ENCODE data around the gene RPL31.
A peak's percentile ranks its signal among the peaks of the same experiment; 100 is the strongest.

Gene RPL31

GRCh38 chr2:100993294-100993693, 8.8 kb upstream of the RPL31 start:
- Histone ChIP-seq H3K36me3 (replicated peaks in 1 of 2; ENCODE audit: control insufficient read depth in 2 of 2, insufficient read depth in 2 of 2, low read length in 2 of 2) (no peaks in the 10 kb centered on the region), H3K4ac (ENCODE audit: low read length) (no peak overlapping the region), H3K14ac (ENCODE audit: low read length) (no peak overlapping the region), H3K4me2 (ENCODE audit: insufficient read depth, low read length, poor library complexity, severe bottlenecking) (no peak overlapping the region), H3K9ac (ENCODE audit: low read depth, low read length, poor library complexity) (no peak overlapping the region), H2BK15ac (ENCODE audit: low read length) (no peak overlapping the region), H3K79me1 (ENCODE audit: low read depth, low read length) (no peaks in the 10 kb centered on the region), H3K27me3 (ENCODE audit: control insufficient read depth in 3 of 3, insufficient read depth in 3 of 3, low read depth in 1 of 3, low read length in 3 of 3) (peaks cover 0 to 20% (median 0%) of the 10 kb centered on the region in 3 experiments), H4K91ac (ENCODE audit: low read depth, low read length, poor library complexity) (no peak overlapping the region), H3K4me1 (ENCODE audit: control insufficient read depth in 2 of 2, insufficient read depth in 1 of 2, low read depth in 1 of 2, low read length in 2 of 2) (no peaks in the 10 kb centered on the region), H3K4me3 (ENCODE audit: low read length in 2 of 2) (no peak overlapping the region), H4K8ac (ENCODE audit: low read depth, low read length) (no peak overlapping the region), H2AFZ (ENCODE audit: low read length) (no peak overlapping the region), H2BK5ac (ENCODE audit: low read length) (no peak overlapping the region), H3K18ac (ENCODE audit: low read length) (peak overlapping the region; percentile 65), H3K27ac (replicated peaks; ENCODE audit: low read length) (no peak overlapping the region), H3K23ac (ENCODE audit: low read depth, low read length, poor library complexity) (no peak overlapping the region), H2BK120ac (ENCODE audit: low read depth, low read length) (no peak overlapping the region), H3K9me3 (replicated peaks in 1 of 2; ENCODE audit: control insufficient read depth in 2 of 2, insufficient read depth in 1 of 2, low read depth in 1 of 2, low read length in 2 of 2) (no peaks in the 10 kb centered on the region), H2AK5ac (ENCODE audit: low read depth, low read length) (no peak overlapping the region), H2BK12ac (ENCODE audit: low read length) (no peak overlapping the region)
- WGBS, 2 donors (ENCODE audit: extremely low coverage in 2 of 2, insufficient read length in 2 of 2, insufficient replicate concordance in 1 of 2), result no CpG with 5 or more reads among the region's 17 CpGs
- DNase-seq (ENCODE audit: low spot score), result no peak

- Histone ChIP-seq H2BK15ac (ENCODE audit: low read length) (peak overlapping the region; percentile 18), H2BK120ac (ENCODE audit: low read depth, low read length) (no peak overlapping the region), H3K4me2 (ENCODE audit: insufficient read depth, low read length, poor library complexity, severe bottlenecking) (no peak overlapping the region), H2BK12ac (ENCODE audit: low read length) (no peak overlapping the region), H3K9me3 (replicated peaks in 1 of 2; ENCODE audit: control insufficient read depth in 2 of 2, insufficient read depth in 1 of 2, low read depth in 1 of 2, low read length in 2 of 2) (no peaks in the 10 kb centered on the region), H3K4ac (ENCODE audit: low read length) (no peak overlapping the region), H2BK5ac (ENCODE audit: low read length) (no peak overlapping the region), H3K18ac (ENCODE audit: low read length) (no peak overlapping the region), H2AFZ (ENCODE audit: low read length) (no peak overlapping the region), H3K23ac (ENCODE audit: low read depth, low read length, poor library complexity) (no peak overlapping the region), H3K4me1 (ENCODE audit: control insufficient read depth in 2 of 2, insufficient read depth in 1 of 2, low read depth in 1 of 2, low read length in 2 of 2) (no peaks in the 10 kb centered on the region), H3K4me3 (ENCODE audit: low read length in 2 of 2) (no peak overlapping the region), H3K79me1 (ENCODE audit: low read depth, low read length) (no peaks in the 10 kb centered on the region), H3K36me3 (replicated peaks in 1 of 2; ENCODE audit: control insufficient read depth in 2 of 2, insufficient read depth in 2 of 2, low read length in 2 of 2) (no peaks in the 10 kb centered on the region), H3K9ac (ENCODE audit: low read depth, low read length, poor library complexity) (no peak overlapping the region), H3K27me3 (ENCODE audit: control insufficient read depth in 3 of 3, insufficient read depth in 3 of 3, low read depth in 1 of 3, low read length in 3 of 3) (peaks cover 0 to 14% (median 0%) of the 10 kb centered on the region in 3 experiments), H3K27ac (replicated peaks; ENCODE audit: low read length) (no peak overlapping the region), H2AK5ac (ENCODE audit: low read depth, low read length) (no peak overlapping the region), H4K8ac (ENCODE audit: low read depth, low read length) (no peak overlapping the region), H4K91ac (ENCODE audit: low read depth, low read length, poor library complexity) (no peak overlapping the region), H3K14ac (ENCODE audit: low read length) (no peak overlapping the region)
- no peak for DNase-seq (ENCODE audit: low spot score)
- WGBS, 2 donors (ENCODE audit: extremely low coverage in 2 of 2, insufficient read length in 2 of 2, insufficient replicate concordance in 1 of 2), result no CpG with 5 or more reads among the region's 28 CpGs
Measured at GRCh38 chr2:100995309-100996075, 6.6 kb upstream of the RPL31 start.

GRCh38 chr2:100997509-100998234, 4.4 kb upstream of the RPL31 start:
- H3K23ac ChIP-seq (ENCODE audit: low read depth, low read length, poor library complexity), result no peak overlapping the region
- no peak overlapping the region for H2BK5ac ChIP-seq (ENCODE audit: low read length)
- peaks cover 5% of the 10 kb centered on the region for H3K79me1 ChIP-seq (ENCODE audit: low read depth, low read length)
- H3K4ac ChIP-seq (ENCODE audit: low read length), result no peak overlapping the region
- H2AK5ac ChIP-seq (ENCODE audit: low read depth, low read length), result no peak overlapping the region
- no peak overlapping the region for H3K18ac ChIP-seq (ENCODE audit: low read length)
- peaks cover 0 to under 1% of the 10 kb centered on the region in 2 donors for H3K36me3 ChIP-seq (replicated peaks in 1 of 2; ENCODE audit: control insufficient read depth in 2 of 2, insufficient read depth in 2 of 2, low read length in 2 of 2)
- no peak overlapping the region for H4K8ac ChIP-seq (ENCODE audit: low read depth, low read length)
- H2BK15ac ChIP-seq (ENCODE audit: low read length), result no peak overlapping the region
- no peak overlapping the region for H4K91ac ChIP-seq (ENCODE audit: low read depth, low read length, poor library complexity)
- peaks cover 0 to 7% (median 0%) of the 10 kb centered on the region in 3 experiments for H3K27me3 ChIP-seq (ENCODE audit: control insufficient read depth in 3 of 3, insufficient read depth in 3 of 3, low read depth in 1 of 3, low read length in 3 of 3)
- H3K9ac ChIP-seq (ENCODE audit: low read depth, low read length, poor library complexity), result no peak overlapping the region
- H2AFZ ChIP-seq (ENCODE audit: low read length), result no peak overlapping the region
- no peak overlapping the region for H2BK12ac ChIP-seq (ENCODE audit: low read length)
- no CpG with 5 or more reads among the region's 5 CpGs for WGBS, 2 donors (ENCODE audit: extremely low coverage in 2 of 2, insufficient read length in 2 of 2, insufficient replicate concordance in 1 of 2)
- no peak overlapping the region for H3K4me3 ChIP-seq (ENCODE audit: low read length in 2 of 2)
- DNase-seq (ENCODE audit: low spot score), result no peak
- peaks cover 3 to 4% of the 10 kb centered on the region in 2 donors for H3K9me3 ChIP-seq (replicated peaks in 1 of 2; ENCODE audit: control insufficient read depth in 2 of 2, insufficient read depth in 1 of 2, low read depth in 1 of 2, low read length in 2 of 2)
- no peak overlapping the region for H3K14ac ChIP-seq (ENCODE audit: low read length)
- H2BK120ac ChIP-seq (ENCODE audit: low read depth, low read length), result no peak overlapping the region
- H3K4me1 ChIP-seq (ENCODE audit: control insufficient read depth in 2 of 2, insufficient read depth in 1 of 2, low read depth in 1 of 2, low read length in 2 of 2), result peaks cover 4% of the 10 kb centered on the region in 2 donors
- H3K27ac ChIP-seq (replicated peaks; ENCODE audit: low read length), result no peak overlapping the region
- no peak overlapping the region for H3K4me2 ChIP-seq (ENCODE audit: insufficient read depth, low read length, poor library complexity, severe bottlenecking)

GRCh38 chr2:100998235-100998573, 3.9 kb upstream of the RPL31 start:
- Histone ChIP-seq H3K4me2 (ENCODE audit: insufficient read depth, low read length, poor library complexity, severe bottlenecking) (no peak overlapping the region), H3K4me3 (ENCODE audit: low read length in 2 of 2) (no peak overlapping the region), H3K9ac (ENCODE audit: low read depth, low read length, poor library complexity) (no peak overlapping the region), H4K91ac (ENCODE audit: low read depth, low read length, poor library complexity) (no peak overlapping the region), H3K27ac (replicated peaks; ENCODE audit: low read length) (no peak overlapping the region), H2BK120ac (ENCODE audit: low read depth, low read length) (no peak overlapping the region), H3K4ac (ENCODE audit: low read length) (no peak overlapping the region), H2AK5ac (ENCODE audit: low read depth, low read length) (no peak overlapping the region), H3K9me3 (replicated peaks in 1 of 2; ENCODE audit: control insufficient read depth in 2 of 2, insufficient read depth in 1 of 2, low read depth in 1 of 2, low read length in 2 of 2) (peaks cover 3 to 4% of the 10 kb centered on the region in 2 donors), H2BK15ac (ENCODE audit: low read length) (no peak overlapping the region), H2BK5ac (ENCODE audit: low read length) (no peak overlapping the region), H3K4me1 (ENCODE audit: control insufficient read depth in 2 of 2, insufficient read depth in 1 of 2, low read depth in 1 of 2, low read length in 2 of 2) (peaks cover 4 to 6% of the 10 kb centered on the region in 2 donors), H2BK12ac (ENCODE audit: low read length) (no peak overlapping the region), H3K23ac (ENCODE audit: low read depth, low read length, poor library complexity) (no peak overlapping the region), H2AFZ (ENCODE audit: low read length) (no peak overlapping the region), H3K14ac (ENCODE audit: low read length) (no peak overlapping the region), H4K8ac (ENCODE audit: low read depth, low read length) (no peak overlapping the region), H3K36me3 (replicated peaks in 1 of 2; ENCODE audit: control insufficient read depth in 2 of 2, insufficient read depth in 2 of 2, low read length in 2 of 2) (peaks cover 0 to 5% of the 10 kb centered on the region in 2 donors), H3K79me1 (ENCODE audit: low read depth, low read length) (peaks cover 5% of the 10 kb centered on the region), H3K27me3 (ENCODE audit: control insufficient read depth in 3 of 3, insufficient read depth in 3 of 3, low read depth in 1 of 3, low read length in 3 of 3) (peaks cover 0 to 7% (median 0%) of the 10 kb centered on the region in 3 experiments), H3K18ac (ENCODE audit: low read length) (no peak overlapping the region)
- no peak for DNase-seq (ENCODE audit: low spot score)
- WGBS, 2 donors (ENCODE audit: extremely low coverage in 2 of 2, insufficient read length in 2 of 2, insufficient replicate concordance in 1 of 2), result no CpG with 5 or more reads among the region's 6 CpGs
